Spleen (tissue), 11 donors: Measurements from ENCODE around the gene RFESD. TPM values are rescaled to one million over a fixed set of nuclear protein-coding genes. Genes with fewer than 3 reads are reported as not detected.
A peak's percentile ranks its signal among the peaks of the same experiment; 100 is the strongest.

Experiments
- DNase-seq: peaks from one replicate; pipeline ENCODE4 v3.0.0-alpha.2; 2020
- H3K27ac ChIP-seq, 8 donors: fragments of 200-600 bp; sonication (generic) in 7 of 8; 1 replicate in 4 of 8; 2 replicates in 4 of 8; pipeline versions ENCODE4 v1.5.0 to v1.8.0; 2016 to 2021; ENCODE audit warnings: inconsistent platforms in 4 of 8, mild to moderate bottlenecking in 4 of 8, moderate library complexity in 1 of 8
- H3K27me3 ChIP-seq, 7 donors: fragments of 200-600 bp; sonication (generic) in 6 of 7; replicated peaks in 1 of 7; 1 replicate in 4 of 7; 2 replicates in 3 of 7; pipeline versions ENCODE4 v1.5.0 to v1.8.0; 2016 to 2021; ENCODE audit warnings: inconsistent platforms in 3 of 7, mild to moderate bottlenecking in 1 of 7
- H3K36me3 ChIP-seq, 6 donors: fragments of 200-600 bp; sonication (generic) in 5 of 6; 1 replicate in 4 of 6; 2 replicates in 2 of 6; pipeline versions ENCODE4 v1.5.0 to v1.8.0; 2016 to 2021; ENCODE audit warnings: inconsistent platforms in 2 of 6
- H3K4me1 ChIP-seq, 6 donors: fragments of 200-600 bp; sonication (generic) in 5 of 6; 1 replicate in 3 of 6; 2 replicates in 3 of 6; pipeline versions ENCODE4 v1.5.0 to v1.8.0; 2016 to 2021; ENCODE audit warnings: inconsistent platforms in 3 of 6
- H3K4me3 ChIP-seq, 8 donors: fragments of 200-600 bp; sonication (generic) in 7 of 8; 1 replicate in 4 of 8; 2 replicates in 4 of 8; pipeline versions ENCODE4 v1.5.0 to v1.8.0; 2016 to 2021; ENCODE audit warnings: inconsistent platforms in 4 of 8, mild to moderate bottlenecking in 4 of 8, moderate library complexity in 2 of 8
- H3K9me3 ChIP-seq, 8 donors: fragments of 200-600 bp; sonication (generic) in 7 of 8; 1 replicate in 4 of 8; 2 replicates in 4 of 8; pipeline versions ENCODE4 v1.5.0 to v1.8.0; 2016 to 2021; ENCODE audit warnings: inconsistent platforms in 4 of 8
- POLR2A ChIP-seq, 3 donors: fragments of 450-650 bp; IDR thresholded peaks; one replicate each; pipeline ENCODE4 v1.5.1; 2017; ENCODE audit warnings: antibody characterized with exemption in 3 of 3, mild to moderate bottlenecking in 1 of 3
- POLR2AphosphoS5 ChIP-seq, 3 donors: sonication (generic); formaldehyde crosslinking; IDR thresholded peaks; one replicate each; pipeline ENCODE4 v1.5.1; 2017; ENCODE audit warnings: antibody characterized with exemption in 3 of 3
- WGBS, 5 donors: extraction: QIAGEN DNeasy Blood & Tissue Kit in 3 of 5; methylation state at CpG; one replicate each; pipeline versions ENCODE4 v1.1.5 to v1.1.7; 2013 to 2018; 5-methylcytosine and 5-hydroxymethylcytosine counted together
- intact Hi-C: fragments of 100-400 bp; cut with DNase I; formaldehyde crosslinking; loops from one replicate; pipeline ENCODE4 v1.15.0; 2023; ENCODE audit warnings: low total_unique reads
- polyA plus RNA-seq, 3 donors: library from polyadenylated mRNA; stranded (reverse); fragments of 200-250 nt; gene quantifications; one replicate each; pipeline ENCODE4 v1.2.1, GENCODE V29; 2013
- total RNA-seq, 7 donors: library from RNA; depleted of rRNA in 3 of 7; stranded (reverse); fragments of >200 nt in 3 of 7; fragmentation: NEBNext Ultra II Directional in 4 of 7; extraction: Animal tissue kit (Norgen Biotek cat#: 25700) in 4 of 7; gene quantifications; one replicate each; pipeline versions ENCODE4 v1.1.0 to v1.2.1, GENCODE V29; 2016 to 2021
- TF ChIP-seq, protein P1 (sequence below), 11 experiments: fragments of 200-600 bp in 7 of 11; fragments of 450-650 bp in 4 of 11; sonication (generic) in 4 of 11; IDR thresholded peaks in 8 of 11; conservative IDR thresholded peaks in 3 of 11; 1 replicate in 7 of 11; 2 replicates in 4 of 11; pipeline versions ENCODE4 v1.4.0 to v1.8.0; 2016 to 2021; ENCODE audit warnings: antibody characterized with exemption in 11 of 11, inconsistent platforms in 4 of 11, mild to moderate bottlenecking in 1 of 11
- donor health status: healthy with polysubstance abuse.
- donor health status: DM: no; HTN: no; CAD: no; lungs with moderate emphysema.
- donor health status: DM: no; HTN: no; CAD: no.
- donor health status: Bipolar disorder and iron deficiency.
- donor health status: healthy.
- donor health status: DM: no; HTN: no; CAD: no.
- donor health status: DM: yes; HTN: yes; CAD: no.

RFESD gene
- total and polyA plus RNA-seq, 10 donors = 1.3 to 6.5 (median 3.5) TPM

- Histone ChIP-seq H3K9me3 (no peaks in the 10 kb centered on the region), H3K27ac (no peak overlapping the region), H3K27me3 (no peaks in the 10 kb centered on the region), H3K4me3 (no peak overlapping the region), H3K4me1 (peaks cover 0 to 18% (median 6%) of the 10 kb centered on the region in 6 donors), H3K36me3 (no peaks in the 10 kb centered on the region)
- no peak for DNase-seq
- intact Hi-C loops = loop anchor here (5.0 to 10.0 kb wide), 2 partner anchors 112 to 184 kb away; no protein-coding TSS in a partner anchor
- TF ChIP-seq POLR2AphosphoS5 (IDR thresholded peaks at IDR 0.05) (no peak), POLR2A (IDR thresholded peaks at IDR 0.05) (no peak)
- TF ChIP-seq, protein P1, sequence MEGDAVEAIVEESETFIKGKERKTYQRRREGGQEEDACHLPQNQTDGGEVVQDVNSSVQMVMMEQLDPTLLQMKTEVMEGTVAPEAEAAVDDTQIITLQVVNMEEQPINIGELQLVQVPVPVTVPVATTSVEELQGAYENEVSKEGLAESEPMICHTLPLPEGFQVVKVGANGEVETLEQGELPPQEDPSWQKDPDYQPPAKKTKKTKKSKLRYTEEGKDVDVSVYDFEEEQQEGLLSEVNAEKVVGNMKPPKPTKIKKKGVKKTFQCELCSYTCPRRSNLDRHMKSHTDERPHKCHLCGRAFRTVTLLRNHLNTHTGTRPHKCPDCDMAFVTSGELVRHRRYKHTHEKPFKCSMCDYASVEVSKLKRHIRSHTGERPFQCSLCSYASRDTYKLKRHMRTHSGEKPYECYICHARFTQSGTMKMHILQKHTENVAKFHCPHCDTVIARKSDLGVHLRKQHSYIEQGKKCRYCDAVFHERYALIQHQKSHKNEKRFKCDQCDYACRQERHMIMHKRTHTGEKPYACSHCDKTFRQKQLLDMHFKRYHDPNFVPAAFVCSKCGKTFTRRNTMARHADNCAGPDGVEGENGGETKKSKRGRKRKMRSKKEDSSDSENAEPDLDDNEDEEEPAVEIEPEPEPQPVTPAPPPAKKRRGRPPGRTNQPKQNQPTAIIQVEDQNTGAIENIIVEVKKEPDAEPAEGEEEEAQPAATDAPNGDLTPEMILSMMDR (IDR thresholded peaks at IDR 0.05 in 8 of 11, conservative IDR thresholded peaks at IDR 0.05 in 3 of 11) = no peak
Observed at GRCh38 chr5:95662946-95663345, 16.4 kb downstream of the RFESD start.

DNA sequence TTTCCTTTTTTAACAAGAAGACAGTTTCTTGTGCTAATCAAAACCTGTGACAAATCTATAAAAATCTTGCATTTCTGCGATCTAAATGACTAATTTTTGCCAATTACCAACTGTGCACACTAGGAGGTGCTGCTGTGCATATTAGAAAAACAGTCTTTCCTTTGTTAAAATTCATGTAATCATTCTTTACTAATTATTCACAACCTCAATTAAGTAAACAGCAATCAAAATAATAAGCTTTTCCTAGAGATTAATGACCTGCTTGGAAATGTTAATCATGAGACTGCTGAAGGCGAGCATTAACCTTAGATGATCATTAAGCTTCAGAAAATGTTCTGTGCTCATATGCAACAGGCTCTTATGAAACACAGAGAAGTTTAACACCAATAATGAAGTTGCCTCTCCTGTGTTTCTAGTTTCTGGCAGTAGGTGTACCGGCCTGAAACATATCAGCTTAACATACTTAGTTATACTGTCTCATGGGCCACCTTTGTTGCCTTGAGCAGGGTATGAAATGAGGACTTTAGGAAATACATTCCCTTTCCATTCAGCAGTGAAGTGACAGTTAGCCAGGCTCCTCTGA, 17.7 kb downstream of the RFESD start:
- no peak overlapping the region for H3K27ac ChIP-seq
- no peak overlapping the region for H3K4me3 ChIP-seq
- DNase-seq = no peak
- no peaks in the 10 kb centered on the region for H3K9me3 ChIP-seq
- H3K4me1 ChIP-seq = peaks cover 0 to 18% (median 6%) of the 10 kb centered on the region in 6 donors
- no peaks in the 10 kb centered on the region for H3K27me3 ChIP-seq
- WGBS, 5 donors = 14 to 28% (median 20%) methylated on average over 3 of the region's 3 CpGs
- TF ChIP-seq, protein P1 (IDR thresholded peaks at IDR 0.05 in 8 of 11, conservative IDR thresholded peaks at IDR 0.05 in 3 of 11) = peak; percentile 39 to 78 (median 71)
- TF ChIP-seq POLR2A (IDR thresholded peaks at IDR 0.05) (no peak), POLR2AphosphoS5 (IDR thresholded peaks at IDR 0.05) (no peak)
- intact Hi-C loops = loop anchor here (5.0 to 10.0 kb wide), 2 partner anchors 111 to 183 kb away; no protein-coding TSS in a partner anchor
- H3K36me3 ChIP-seq = no peaks in the 10 kb centered on the region

DNA sequence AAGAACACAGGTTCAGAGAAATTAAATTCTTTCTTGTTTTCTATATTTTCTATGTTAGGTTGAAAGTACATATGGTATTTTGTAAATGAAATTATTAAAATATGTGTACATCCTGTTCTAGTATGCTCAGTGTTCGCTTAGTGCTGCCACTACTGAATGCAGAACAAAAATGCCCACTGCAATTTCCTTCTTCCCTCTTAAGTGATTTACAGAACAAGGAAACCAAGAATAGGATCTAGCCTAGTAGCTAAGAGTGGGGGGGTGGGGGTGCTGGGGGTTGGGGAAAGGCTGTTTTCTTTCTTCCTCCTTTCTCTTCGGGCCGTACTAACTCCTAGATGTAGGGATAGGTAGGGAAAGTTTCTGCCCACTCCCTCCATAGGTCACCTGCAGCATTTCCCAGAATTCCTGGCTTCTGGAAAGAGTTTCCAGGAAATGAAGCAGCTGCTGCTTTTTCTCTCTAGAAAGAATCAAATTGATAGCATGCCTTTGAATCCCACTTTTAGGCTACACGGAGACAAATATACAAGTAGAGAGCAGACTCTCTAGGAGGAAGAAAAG, 20.6 kb downstream of the RFESD start:
- H3K27me3 ChIP-seq = no peaks in the 10 kb centered on the region
- H3K4me3 ChIP-seq = no peak overlapping the region
- H3K4me1 ChIP-seq = peaks cover 0 to 22% (median 6%) of the 10 kb centered on the region in 6 donors
- TF ChIP-seq, protein P1 (IDR thresholded peaks at IDR 0.05 in 8 of 11, conservative IDR thresholded peaks at IDR 0.05 in 3 of 11) = no peak
- TF ChIP-seq POLR2A (IDR thresholded peaks at IDR 0.05) (no peak), POLR2AphosphoS5 (IDR thresholded peaks at IDR 0.05) (no peak)
- no peak overlapping the region for H3K27ac ChIP-seq
- 52 to 75% (median 61%) methylated on average over 4 of the region's 4 CpGs for WGBS, 5 donors
- H3K9me3 ChIP-seq = no peaks in the 10 kb centered on the region
- no peaks in the 10 kb centered on the region for H3K36me3 ChIP-seq
- intact Hi-C loops = loop anchor here (10.0 kb wide), 1 partner anchor 108 kb away; no protein-coding TSS in a partner anchor
- DNase-seq = no peak

DNA sequence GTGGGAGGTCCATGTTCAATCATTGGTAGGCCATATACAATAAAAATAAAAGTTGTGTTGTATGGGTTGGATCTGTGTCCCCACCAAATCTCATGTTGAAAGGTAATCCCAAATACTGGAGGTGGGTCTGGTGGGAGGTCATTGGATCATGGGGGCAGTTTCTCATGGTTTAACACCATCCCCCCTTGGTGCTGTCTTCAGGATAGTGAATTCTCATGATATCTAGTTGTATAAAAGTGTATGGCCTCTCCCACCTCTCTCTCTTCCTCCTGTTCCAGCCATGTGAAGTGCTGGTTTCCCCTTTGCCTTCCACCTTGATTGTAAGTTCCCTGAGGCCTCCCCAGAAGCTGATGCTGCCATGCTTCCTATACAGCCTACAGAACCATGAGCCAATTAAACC, 21.1 kb downstream of the RFESD start:
- no peaks in the 10 kb centered on the region for H3K27me3 ChIP-seq
- intact Hi-C loops = loop anchor here (10.0 kb wide), 1 partner anchor 107 kb away; no protein-coding TSS in a partner anchor

More for the DNA sequence above, 21.1 kb downstream of the RFESD start:
- Histone ChIP-seq H3K9me3 (no peaks in the 10 kb centered on the region), H3K27ac (no peak overlapping the region), H3K4me1 (peaks cover 0 to 24% (median 6%) of the 10 kb centered on the region in 6 donors), H3K4me3 (no peak overlapping the region), H3K36me3 (no peaks in the 10 kb centered on the region)
- no peak for DNase-seq
- TF ChIP-seq POLR2AphosphoS5 (IDR thresholded peaks at IDR 0.05) (no peak), POLR2A (IDR thresholded peaks at IDR 0.05) (no peak)
- TF ChIP-seq, protein P1 (IDR thresholded peaks at IDR 0.05 in 8 of 11, conservative IDR thresholded peaks at IDR 0.05 in 3 of 11) = no peak
